ENCODE data around the gene TREH.
"Not testable (repeated sequence)": the region's sequence is repeated elsewhere in the genome, so short reads cannot be mapped to it uniquely, and the experiment has no call there.

Gene TREH

GRCh38 chr11:118714816-118715215 is 35.4 kb upstream of the TREH start:
- no peak overlapping the region for H3K4me3 ChIP-seq (replicated peaks in 1 of 2; ENCODE audit: low read depth in 2 of 2, low read length in 2 of 2)
- no peak for TF ChIP-seq CTCF (IDR thresholded peaks at IDR 0.05; ENCODE audit: low read depth, low read length)
- DNase-seq (ENCODE audit: low read depth in 2 of 2) = no peak

- DNase-seq (ENCODE audit: low read depth in 2 of 2) = not testable (repeated sequence)
Measured at GRCh38 chr11:118714416-118714815, 35.0 kb upstream of the TREH start.

GRCh38 chr11:118708296-118708695 is 28.8 kb upstream of the TREH start:
- no peak overlapping the region for H3K4me3 ChIP-seq (replicated peaks in 1 of 2; ENCODE audit: low read depth in 2 of 2, low read length in 2 of 2)
- no peak for TF ChIP-seq CTCF (IDR thresholded peaks at IDR 0.05; ENCODE audit: low read depth, low read length)
- DNase-seq (ENCODE audit: low read depth in 2 of 2) = no peak

More at GRCh38 chr11:118714416-118714815, 35.0 kb upstream of the TREH start:
- not testable (repeated sequence) for H3K4me3 ChIP-seq (replicated peaks in 1 of 2; ENCODE audit: low read depth in 2 of 2, low read length in 2 of 2)

- no peak for DNase-seq (ENCODE audit: low read depth in 2 of 2)
- no peak for TF ChIP-seq CTCF (IDR thresholded peaks at IDR 0.05; ENCODE audit: low read depth, low read length)
- H3K4me3 ChIP-seq (replicated peaks in 1 of 2; ENCODE audit: low read depth in 2 of 2, low read length in 2 of 2) = no peak overlapping the region
Measured at GRCh38 chr11:118706546-118706825, 27.0 kb upstream of the TREH start.

GRCh38 chr11:118705791-118706545 is 26.5 kb upstream of the TREH start:
- peak in 1 of 2 donors; percentile 6 for DNase-seq (ENCODE audit: low read depth in 2 of 2)
- no peak for TF ChIP-seq CTCF (IDR thresholded peaks at IDR 0.05; ENCODE audit: low read depth, low read length)
- H3K4me3 ChIP-seq (replicated peaks in 1 of 2; ENCODE audit: low read depth in 2 of 2, low read length in 2 of 2) = no peak overlapping the region

- no peak for TF ChIP-seq CTCF (IDR thresholded peaks at IDR 0.05; ENCODE audit: low read depth, low read length)
- DNase-seq (ENCODE audit: low read depth in 2 of 2) = no peak
- H3K4me3 ChIP-seq (replicated peaks in 1 of 2; ENCODE audit: low read depth in 2 of 2, low read length in 2 of 2) = no peak overlapping the region
Measured at GRCh38 chr11:118705111-118705741, 25.8 kb upstream of the TREH start.

- H3K4me3 ChIP-seq (replicated peaks in 1 of 2; ENCODE audit: low read depth in 2 of 2, low read length in 2 of 2) = no peak overlapping the region
- DNase-seq (ENCODE audit: low read depth in 2 of 2) = no peak
- no peak for TF ChIP-seq CTCF (IDR thresholded peaks at IDR 0.05; ENCODE audit: low read depth, low read length)
Measured at GRCh38 chr11:118703563-118704106, 24.2 kb upstream of the TREH start.

All from cardiac fibroblast (primary cell).